GM21381 (cell line): ENCODE measurements around the gene NUDCD3.

Source experiments
- ATAC-seq: cut with Tn5 transposase; IDR thresholded peaks from one replicate; pipeline ENCODE4 v1.9.1; 2021; ENCODE audit warnings: mild to moderate bottlenecking, moderate library complexity; ENCODE audit not compliant: unreplicated experiment

Gene NUDCD3

DNA sequence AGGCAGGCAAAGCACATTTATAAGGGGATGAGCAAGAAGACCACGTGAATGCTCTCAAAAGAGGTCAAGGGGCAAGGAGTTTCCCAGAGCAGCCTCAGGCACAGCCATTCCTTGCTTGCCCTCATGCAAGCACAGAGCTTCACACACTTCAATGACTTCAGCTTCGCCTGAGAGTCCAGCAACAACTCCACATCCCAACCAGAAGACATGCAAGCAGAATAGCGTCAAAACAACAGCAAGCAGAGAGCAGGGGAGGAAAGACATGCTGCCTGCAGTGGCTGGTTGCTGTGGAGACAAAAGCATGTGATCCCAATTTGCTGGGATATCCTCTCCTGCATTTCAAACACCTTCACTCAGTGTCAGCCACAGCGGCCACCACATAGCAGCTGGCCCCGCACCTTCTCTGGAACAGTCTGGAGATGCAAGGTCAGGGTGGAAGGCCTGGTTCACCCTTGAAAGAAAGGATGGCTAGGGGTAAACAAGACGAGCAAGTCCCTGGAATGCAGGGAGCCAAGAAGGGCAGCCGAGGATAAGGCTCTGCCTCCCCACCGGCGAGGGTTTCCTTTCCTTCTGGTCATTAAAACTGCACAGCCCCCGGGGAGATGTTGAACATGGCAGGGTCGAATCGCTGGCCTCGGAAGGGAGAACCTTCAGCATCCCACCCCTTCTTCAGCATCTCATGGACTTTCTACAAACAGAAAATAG lies 104.9 kb downstream of the NUDCD3 start:
- ATAC-seq = no peak

DNA sequence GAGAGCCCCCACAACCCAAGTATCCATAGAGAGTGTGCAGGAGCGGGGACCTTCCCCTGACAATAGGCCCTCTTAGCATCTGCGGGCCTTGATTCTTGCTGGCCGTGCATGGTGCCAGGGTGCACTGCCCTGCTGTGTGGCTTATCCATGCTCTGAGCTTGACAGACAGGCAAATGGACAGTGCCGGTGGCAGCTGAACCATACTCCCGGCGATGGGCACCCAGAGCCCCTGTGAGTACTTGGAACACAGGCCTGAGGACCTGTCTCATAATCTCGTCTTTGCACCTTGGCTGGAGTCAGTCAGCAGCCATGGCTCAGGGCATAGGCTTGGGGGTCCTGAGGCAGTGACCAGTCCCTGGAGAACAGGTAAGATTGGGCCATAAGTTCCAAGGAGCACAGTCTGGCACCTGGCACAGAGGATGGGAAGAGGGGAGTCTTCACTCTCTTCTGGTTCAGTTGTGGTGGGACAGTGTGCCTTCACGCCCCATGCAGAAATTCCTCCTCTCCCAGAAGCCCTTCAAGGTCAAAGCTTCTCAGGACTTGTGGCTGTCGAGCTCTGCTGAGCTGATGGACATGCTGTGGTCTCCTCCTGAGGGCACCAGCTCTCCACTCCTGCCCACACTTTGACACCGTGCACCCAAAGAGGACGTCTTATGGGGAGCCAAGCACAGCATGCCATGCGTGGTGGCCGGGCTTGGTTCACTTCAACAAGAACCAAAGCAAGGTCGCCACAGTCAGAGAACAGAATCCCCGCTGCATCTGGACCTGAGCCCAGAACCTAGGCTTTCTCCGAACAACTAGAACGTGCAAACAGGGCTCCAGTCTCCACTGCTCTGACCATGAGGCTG lies 105.6 kb downstream of the NUDCD3 start:
- ATAC-seq = no peak

DNA sequence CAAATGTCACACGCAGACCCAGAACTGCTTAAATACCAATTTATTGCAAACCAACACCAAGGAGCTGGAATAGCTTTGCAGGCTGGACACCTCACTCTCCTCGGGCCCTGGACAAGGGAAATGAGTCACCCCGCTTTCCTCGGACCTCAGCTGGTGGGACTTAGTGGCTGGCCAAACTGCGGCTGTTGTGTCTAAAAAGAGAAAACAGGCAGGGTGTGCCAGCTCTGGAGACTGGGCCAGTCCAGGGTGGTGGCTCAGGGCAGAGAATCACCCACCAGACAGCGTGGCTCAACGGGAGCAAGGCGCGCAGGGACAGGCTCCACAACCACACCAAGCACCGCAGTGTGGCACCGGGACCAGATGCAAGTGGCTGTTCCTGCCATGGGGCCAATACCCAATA lies 106.9 kb downstream of the NUDCD3 start:
- ATAC-seq = no peak

DNA sequence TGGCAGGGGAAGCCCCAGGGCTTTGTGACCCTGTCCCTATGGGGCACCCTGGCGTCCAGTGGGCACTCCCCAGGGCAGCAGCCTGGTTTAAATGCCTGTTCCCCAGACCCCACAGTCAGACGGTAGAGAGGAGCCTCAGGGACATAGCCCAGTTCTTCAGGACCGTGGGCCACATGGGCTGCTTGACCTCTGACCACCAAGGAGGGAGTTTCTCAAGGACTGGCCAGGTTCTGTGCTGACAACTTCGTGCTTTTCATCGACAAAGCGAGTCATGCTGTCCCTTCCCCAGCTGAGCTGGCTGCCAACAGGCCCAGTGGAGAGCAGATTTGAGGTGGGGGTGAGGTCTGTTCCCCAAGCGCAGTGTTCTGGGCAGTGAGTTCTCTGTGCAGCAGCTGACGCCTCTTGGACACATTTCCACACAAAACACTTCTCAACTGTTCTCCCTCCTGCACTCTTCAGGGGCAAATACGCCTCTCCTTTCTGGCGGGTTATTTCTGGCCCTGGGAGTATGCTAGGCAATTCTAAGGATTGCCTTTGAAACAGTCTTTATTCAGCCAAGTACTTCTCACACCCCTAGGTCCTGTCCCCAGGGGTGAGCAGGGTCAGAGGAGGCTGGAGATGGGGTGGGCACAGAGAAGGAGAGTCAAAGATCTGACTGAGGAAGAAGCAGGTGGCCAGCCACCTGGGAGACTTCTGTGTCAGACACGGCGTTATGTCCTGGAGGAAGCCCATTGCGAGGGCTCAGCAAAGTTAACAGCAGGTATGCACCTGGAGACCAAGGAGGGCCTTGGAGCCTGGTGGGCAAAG lies 107.8 kb downstream of the NUDCD3 start:
- no peak for ATAC-seq

DNA sequence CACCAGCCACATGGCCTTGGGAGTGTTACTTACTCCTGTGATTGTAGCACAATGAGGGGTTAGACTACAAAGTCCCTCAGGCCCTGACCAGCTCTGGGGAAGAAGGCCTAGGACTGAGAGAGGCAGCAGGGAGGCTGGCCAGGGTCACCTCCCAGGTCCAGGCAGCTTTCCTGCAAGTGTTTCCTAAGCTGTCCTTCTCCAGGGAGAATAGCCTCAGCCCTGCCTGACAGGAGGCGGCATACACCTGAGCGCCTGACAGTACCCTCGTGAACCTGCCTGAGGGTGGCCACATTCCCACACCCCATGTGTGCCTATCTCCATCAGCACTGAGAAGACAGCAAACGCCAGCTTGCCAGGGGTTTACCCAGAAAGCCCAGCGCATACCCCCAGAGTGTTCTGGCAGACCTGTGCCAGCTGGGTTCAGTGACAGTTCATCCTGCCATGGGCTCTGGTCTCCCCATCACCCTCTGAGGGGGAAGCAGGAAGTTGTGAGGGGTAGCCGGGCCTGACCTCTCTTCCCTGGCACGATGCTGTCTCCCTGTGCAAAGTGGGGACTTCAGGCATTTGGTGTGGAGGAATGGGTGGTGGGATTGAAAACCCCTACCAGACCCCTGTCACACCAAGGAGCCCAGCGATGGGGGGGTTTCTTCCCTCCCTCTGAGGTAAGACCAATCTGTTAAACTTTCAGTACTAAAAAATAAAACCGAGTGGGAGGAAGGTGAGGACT lies 108.8 kb downstream of the NUDCD3 start:
- no peak for ATAC-seq

DNA sequence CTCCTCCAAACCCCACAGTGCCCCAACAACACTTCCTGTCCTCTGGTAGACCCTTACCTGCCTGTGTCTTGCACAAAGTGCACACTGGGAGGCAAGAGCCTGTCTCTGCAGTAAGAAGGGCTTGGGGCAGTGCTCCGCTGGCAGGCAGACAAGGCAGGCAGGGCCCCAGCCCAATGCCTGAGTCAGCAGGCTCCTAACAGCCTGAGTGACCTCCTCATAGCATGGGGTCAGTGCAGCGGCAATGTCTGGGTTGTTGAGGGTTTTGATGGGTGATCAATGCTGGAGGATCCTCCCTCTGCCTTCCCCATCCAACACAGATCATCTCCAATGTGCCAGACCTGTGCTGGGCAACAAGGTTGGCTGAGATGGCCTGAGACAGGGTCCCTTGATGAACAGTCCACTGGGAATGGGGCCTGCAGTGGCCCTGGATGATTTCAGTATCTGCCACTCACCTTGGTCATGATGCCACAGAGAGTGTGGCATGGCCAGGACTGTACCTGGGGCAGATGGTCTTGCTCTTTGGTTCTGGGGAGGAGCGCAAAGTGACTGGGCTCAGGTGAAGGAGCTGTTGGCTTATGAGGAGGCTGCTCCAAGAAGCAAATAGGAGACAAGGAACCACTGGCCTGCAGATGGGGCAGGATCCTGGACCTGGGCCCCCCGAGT lies 109.5 kb downstream of the NUDCD3 start:
- ATAC-seq = no peak

DNA sequence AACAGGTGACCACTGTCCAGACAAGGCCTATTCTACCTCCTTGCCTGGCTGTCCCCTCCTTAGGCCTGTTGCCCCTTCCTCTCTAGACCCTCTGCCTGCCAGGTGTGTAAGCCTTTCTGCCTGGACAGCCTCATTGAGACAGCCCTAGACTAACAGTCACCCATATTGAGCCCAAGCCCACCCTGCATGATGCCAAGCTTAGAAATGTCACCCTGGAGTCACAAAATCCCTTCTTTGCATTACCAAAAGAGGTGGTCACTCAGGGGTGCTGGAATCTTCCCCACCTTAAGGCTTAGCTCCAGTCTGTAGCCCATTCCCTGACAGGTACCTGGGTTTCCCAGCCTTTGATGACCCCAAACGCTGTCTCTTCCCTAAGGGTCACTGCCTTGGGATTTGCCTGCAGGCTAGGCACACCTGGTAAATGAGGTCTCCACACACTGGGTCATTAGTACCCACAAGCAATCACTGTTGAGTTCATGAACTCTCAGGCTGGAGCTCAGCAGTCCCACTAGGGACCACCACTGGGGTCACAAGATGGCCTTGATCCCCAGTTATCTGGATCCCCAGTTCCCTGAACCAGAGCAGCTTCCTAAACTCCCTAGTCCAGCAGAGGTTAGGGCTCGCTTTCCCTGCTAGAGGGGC lies 110.1 kb downstream of the NUDCD3 start:
- no peak for ATAC-seq

DNA sequence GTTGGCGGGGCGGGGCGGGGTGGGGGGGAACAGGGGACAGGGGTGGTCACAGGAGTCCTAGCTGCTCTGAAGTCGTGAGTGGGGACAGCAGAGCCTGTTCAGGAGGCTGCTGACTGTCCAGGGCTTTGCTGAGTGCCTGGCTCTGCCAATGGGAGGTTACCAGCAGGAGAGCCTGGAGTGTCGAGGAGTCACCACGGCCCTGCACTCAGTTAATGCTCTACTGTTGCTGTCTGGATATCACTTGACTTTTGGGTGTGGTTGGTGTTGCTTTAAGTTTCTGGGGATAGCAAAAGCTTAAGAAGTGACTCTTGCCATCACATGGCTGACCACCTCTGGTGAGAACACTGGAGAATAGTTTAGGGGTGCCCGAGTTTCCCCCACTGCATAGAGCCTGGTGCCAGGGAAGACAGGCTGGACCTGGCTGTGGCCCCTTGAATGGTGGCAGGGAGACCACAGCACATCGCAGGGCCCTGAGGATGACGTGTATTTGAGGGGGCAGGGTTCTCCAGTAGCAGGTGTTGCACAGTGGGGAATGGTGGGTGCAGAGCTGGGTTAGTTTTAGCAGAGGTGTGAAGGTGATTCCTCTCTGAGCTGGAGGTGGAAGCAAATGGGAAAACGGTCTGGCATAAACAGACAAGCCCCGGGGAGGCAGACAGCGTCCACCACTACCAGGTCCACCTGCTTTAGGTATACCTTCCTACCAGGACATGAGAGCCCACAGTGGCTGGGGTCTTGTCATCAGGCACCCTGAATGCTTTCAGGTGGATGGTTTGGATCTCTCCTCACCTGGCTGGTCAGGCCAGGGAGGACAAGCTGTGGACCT lies 110.9 kb downstream of the NUDCD3 start:
- no peak for ATAC-seq

DNA sequence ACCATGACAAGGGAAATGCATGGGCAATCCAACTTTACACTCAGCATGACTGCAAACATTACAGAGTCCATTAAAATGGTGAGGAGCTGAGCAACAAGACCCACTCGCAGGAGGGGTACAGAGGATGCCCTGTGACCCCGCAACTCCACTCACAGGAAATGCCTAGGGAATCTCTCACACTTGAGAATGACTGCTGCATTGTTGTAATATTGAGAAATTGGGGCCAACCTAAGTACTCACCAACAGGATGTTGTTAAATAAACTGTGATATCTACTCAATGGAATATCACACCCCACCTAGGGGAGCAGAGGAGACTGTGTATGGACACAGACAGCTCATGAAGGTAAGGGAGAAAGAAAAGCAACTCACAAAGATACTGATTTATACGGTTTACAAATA lies 111.7 kb downstream of the NUDCD3 start:
- ATAC-seq = no peak

DNA sequence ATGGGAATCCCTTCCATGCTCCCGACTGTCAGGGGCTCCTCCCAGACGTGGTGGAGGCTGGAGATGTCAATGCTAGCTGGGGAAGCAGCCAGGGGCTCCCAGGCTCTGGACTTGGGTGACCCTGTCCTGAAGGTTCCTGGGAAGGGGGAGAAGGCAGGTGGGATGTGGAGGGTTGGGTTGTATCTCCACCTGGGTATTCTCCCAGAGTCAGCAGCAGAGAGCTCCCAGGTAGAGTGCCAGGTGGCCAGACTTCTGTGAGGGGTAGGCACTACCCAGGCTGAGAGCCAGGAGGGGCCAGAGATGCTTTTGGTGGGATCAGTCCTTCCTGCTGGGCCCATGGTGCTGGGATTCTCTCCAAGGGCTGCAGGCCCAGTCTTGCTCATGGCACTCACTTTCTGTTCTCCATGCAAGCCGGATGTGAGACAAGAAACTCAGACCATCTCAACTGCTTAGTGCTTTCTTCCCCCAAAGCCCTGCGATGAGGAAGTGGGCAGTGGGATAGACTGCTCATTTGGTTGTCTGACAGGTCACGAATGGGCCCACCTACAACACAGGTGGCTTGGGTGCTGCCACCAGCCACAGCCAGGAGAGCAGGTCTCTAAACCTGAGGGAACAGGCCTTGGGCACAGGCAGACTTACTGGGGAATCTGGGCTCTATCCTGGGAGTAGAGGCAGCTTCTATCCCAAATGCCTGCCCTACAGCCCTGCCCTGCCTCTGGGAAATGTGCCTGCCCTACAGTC lies 112.6 kb downstream of the NUDCD3 start:
- peak; percentile 74 for ATAC-seq

DNA sequence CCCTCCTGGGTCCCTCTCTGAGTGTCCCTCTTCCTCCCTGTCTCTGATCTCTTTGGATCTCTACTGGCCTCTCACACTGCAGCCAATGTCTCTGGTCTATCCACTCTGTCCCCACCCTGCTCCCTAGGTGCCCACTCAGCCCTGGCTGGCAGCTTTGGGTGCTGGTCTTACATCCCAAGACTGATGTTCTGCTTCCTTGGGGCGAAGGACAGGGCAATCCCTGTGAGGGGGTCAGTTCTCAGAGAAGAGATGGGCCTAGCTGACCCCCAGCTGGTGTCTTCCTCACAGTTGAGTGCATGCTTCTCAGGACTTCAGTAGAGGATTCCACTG lies 113.4 kb downstream of the NUDCD3 start:
- ATAC-seq = no peak

DNA sequence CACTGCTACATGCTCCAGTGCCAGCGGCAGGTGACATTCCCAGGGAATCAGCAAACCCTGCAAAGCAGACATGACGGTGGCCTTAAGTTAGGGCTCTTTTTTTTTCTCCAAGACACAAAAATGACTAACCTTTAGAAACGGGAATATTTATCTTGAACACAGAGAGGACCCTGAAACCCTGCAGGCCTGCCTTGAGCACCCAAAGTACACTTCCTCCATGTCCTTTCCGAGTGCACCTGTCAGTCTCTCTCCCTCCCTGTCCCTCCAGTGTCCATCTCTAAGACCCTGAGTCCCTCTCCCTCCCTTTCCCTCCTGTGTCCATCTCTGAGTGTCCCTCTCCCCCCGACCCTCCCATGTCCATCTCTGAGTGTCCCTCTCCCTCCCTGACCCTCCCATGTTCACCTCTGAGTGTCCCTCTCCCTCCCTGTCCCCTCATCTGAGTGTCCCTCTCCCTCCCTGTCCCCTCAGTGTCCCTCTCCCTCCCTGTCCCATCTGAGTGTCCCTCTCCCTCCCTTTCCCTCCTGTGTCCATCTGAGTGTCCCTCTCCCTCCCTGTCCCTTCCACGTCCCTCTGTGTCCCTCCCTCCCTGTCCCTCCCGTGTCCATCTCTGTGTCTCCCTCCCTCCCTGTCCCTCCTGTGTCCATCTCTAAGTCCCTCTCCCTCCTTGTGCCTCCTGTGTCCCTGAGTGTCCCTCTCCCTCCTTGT lies 113.9 kb downstream of the NUDCD3 start:
- no peak for ATAC-seq

DNA sequence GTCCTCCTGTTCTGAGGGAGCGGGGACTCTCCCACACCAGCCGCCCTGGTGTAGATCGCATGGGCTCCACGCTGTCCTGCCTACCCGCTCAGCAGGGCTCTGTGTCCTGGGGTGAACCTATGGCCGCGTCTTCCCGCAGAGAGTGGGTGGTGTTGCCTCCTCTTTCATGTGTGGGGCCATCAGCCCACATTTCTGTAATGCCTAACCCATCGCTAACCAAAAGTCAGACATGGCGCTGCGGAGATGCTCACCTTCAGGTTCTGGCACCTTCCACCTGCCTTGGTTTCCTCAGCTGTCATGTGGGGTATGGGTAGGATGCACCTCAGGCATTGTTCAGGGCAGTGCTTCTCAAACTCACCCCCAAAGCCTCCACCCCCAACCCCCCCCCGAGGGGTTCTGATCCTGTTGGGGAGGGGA lies 114.5 kb downstream of the NUDCD3 start:
- no peak for ATAC-seq

DNA sequence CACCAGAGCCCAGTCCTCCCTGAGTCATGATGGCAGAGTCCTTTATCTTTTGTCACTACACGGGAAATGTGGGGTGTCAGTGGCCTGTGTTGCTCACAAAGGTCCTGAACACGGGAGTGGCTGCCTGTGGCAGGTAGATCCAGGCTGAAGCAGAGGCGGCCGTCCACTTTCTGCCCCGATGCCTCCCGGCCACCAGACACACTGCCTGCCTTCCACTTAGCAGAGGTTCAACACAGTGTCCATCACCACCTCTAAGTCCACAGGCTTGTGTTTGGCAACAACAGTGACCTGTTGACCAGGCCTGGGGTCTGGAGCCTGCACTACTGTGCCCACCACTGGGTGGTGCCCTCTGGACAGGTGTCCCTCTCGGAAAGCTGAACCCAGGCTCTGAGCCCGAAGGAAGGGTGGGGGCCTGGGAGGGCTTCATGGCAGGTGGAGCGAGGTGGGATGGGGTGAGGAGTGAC lies 115.2 kb downstream of the NUDCD3 start:
- no peak for ATAC-seq

DNA sequence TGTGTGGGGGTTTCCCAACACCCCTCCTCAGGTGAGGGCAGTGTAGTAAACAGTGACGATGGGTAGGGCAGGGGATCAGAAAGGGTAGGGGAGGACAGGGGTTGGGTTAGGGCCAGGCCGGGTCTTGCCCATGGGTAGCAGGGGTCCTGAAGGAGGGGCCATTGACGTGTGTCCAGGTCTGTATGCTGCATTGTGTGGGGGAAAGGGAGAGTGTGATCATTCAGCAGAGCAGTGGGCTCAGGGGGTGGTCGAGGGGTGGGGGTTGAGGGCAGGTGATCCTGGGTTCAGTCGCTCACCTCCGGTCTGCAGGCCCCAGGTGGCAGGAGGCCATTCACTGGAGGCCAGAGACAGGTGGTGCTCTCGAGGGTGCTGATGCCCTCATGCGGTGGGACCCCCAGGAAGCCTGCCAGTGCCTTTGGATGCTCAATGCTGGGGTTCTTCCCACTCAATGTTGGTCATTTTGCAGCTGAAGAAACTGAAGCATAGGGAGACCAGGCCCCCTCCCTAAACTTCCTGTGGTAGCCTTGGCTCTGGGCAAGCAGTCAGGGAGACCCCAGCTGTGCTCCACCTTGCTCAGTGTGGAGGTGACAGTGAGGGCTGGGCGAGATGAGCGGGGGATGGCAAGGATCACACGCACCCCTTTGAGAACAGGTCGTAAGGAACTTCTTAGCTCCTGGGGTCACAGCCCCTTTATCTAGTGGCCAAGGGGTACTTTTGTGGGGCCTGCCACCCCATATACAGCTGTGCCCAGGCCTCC lies 116.3 kb downstream of the NUDCD3 start:
- ATAC-seq = no peak

DNA sequence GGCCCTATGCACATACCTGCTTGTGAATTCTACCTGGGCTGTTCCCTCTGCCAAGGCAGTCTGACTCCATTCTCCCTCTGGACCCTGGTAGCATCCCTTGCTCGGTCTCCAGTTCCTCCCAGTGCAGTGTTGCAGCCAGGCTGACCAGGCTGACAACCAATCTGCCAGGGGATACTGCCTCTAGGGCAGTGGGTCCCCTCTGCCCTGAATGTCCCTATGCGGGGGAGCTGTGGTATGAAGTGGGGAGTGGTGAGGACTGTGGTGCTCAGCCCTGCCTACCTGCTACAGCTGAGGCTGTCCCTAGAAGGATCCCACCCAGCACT lies 117.1 kb downstream of the NUDCD3 start:
- ATAC-seq = no peak
